NB4 (cell line): ENCODE measurements around the gene IL17RC.

ENCODE experiments used
- DNase-seq: peaks from one replicate; pipeline ENCODE4 v3.0.0; 2010; ENCODE audit warnings: low read depth
- H3K4me3 ChIP-seq: one replicate; pipeline ENCODE4 v1.5.1; 2011; ENCODE audit warnings: mild to moderate bottlenecking, low read depth, low read length, moderate library complexity
- CTCF ChIP-seq: IDR thresholded peaks from one replicate; pipeline ENCODE4 v1.5.1; 2012; ENCODE audit warnings: low read depth, low read length
- MAX ChIP-seq: IDR thresholded peaks from 2 replicates; pipeline ENCODE4 v1.6.1; 2011; ENCODE audit warnings: low read depth, low read length
- MYC ChIP-seq: IDR thresholded peaks from 2 replicates; pipeline ENCODE4 v1.6.1; 2011; ENCODE audit warnings: low read depth, low read length
- POLR2A ChIP-seq: IDR thresholded peaks from 2 replicates; pipeline ENCODE4 v1.6.1; 2011; ENCODE audit warnings: mild to moderate bottlenecking; ENCODE audit not compliant: insufficient read length; ENCODE audit errors: extremely low read depth

Gene IL17RC

GRCh38 chr3:9917820-9918219, 922 bp downstream of the IL17RC start:
- no peak overlapping the region for H3K4me3 ChIP-seq
- no peak for TF ChIP-seq MYC
- TF ChIP-seq POLR2A: no peak
- TF ChIP-seq MAX: no peak
- TF ChIP-seq CTCF: no peak
- DNase-seq: no peak

- DNase-seq: no peak
- no peak for TF ChIP-seq CTCF
- no peak for TF ChIP-seq MAX
- TF ChIP-seq MYC: no peak
- TF ChIP-seq POLR2A: no peak
- H3K4me3 ChIP-seq: no peak overlapping the region
Measured at GRCh38 chr3:9918261-9919038, 1.6 kb downstream of the IL17RC start.

GRCh38 chr3:9928158-9928557, 11.3 kb downstream of the IL17RC start:
- no peak for TF ChIP-seq MYC
- no peak for TF ChIP-seq MAX
- no peak for TF ChIP-seq CTCF
- TF ChIP-seq POLR2A: no peak
- DNase-seq: no peak
- no peak overlapping the region for H3K4me3 ChIP-seq

- no peak overlapping the region for H3K4me3 ChIP-seq
- peak; percentile 53 for DNase-seq
- TF ChIP-seq POLR2A: no peak
- TF ChIP-seq MAX: no peak
- TF ChIP-seq CTCF: no peak
- no peak for TF ChIP-seq MYC
Measured at GRCh38 chr3:9930804-9931418, 14.0 kb downstream of the IL17RC start.

GRCh38 chr3:9932535-9932842, 15.6 kb downstream of the IL17RC start:
- no peak for DNase-seq
- H3K4me3 ChIP-seq: peak overlapping the region; percentile 54
- TF ChIP-seq POLR2A (no peak), MAX (no peak), CTCF (no peak), MYC (no peak)
